ENCODE data around the gene KSR2.
"Not testable (repeated sequence)": the region's sequence is repeated elsewhere in the genome, so short reads cannot be mapped to it uniquely, and the experiment has no call there.

Gene KSR2

GRCh38 chr12:117891265-117891664 lies 77.5 kb downstream of the KSR2 start:
- not testable (repeated sequence) for H3K27ac ChIP-seq (ENCODE audit: low read depth, low read length, severe bottlenecking); H3K36me3 ChIP-seq (ENCODE audit: control insufficient read depth, insufficient read depth, low read length); H3K9me3 ChIP-seq (ENCODE audit: control insufficient read depth, low read length); H3K4me1 ChIP-seq (ENCODE audit: control insufficient read depth, insufficient read depth, low read length, poor library complexity, severe bottlenecking); H3K4me3 ChIP-seq (ENCODE audit: extremely low read depth, insufficient read depth, low read length, poor library complexity, severe bottlenecking)
- WGBS, 2 experiments (ENCODE audit: insufficient coverage in 2 of 2): 60 to 100% methylated on average over 1 to 2 of the region's 3 CpGs

- Histone ChIP-seq H3K9me3 (ENCODE audit: control insufficient read depth, low read length) (no peaks in the 10 kb centered on the region), H3K27ac (ENCODE audit: low read depth, low read length, severe bottlenecking) (no peak overlapping the region), H3K4me3 (ENCODE audit: extremely low read depth, insufficient read depth, low read length, poor library complexity, severe bottlenecking) (no peak overlapping the region), H3K36me3 (ENCODE audit: control insufficient read depth, insufficient read depth, low read length) (no peaks in the 10 kb centered on the region), H3K4me1 (ENCODE audit: control insufficient read depth, insufficient read depth, low read length, poor library complexity, severe bottlenecking) (no peaks in the 10 kb centered on the region)
- WGBS, 2 experiments (ENCODE audit: insufficient coverage in 2 of 2): 89 to 100% methylated on average over 1 of the region's 2 CpGs
Measured at GRCh38 chr12:117890644-117891043, 78.1 kb downstream of the KSR2 start.

- no peak overlapping the region for H3K4me3 ChIP-seq (ENCODE audit: extremely low read depth, insufficient read depth, low read length, poor library complexity, severe bottlenecking)
- H3K9me3 ChIP-seq (ENCODE audit: control insufficient read depth, low read length): no peaks in the 10 kb centered on the region
- H3K4me1 ChIP-seq (ENCODE audit: control insufficient read depth, insufficient read depth, low read length, poor library complexity, severe bottlenecking): no peaks in the 10 kb centered on the region
- H3K36me3 ChIP-seq (ENCODE audit: control insufficient read depth, insufficient read depth, low read length): no peaks in the 10 kb centered on the region
- H3K27ac ChIP-seq (ENCODE audit: low read depth, low read length, severe bottlenecking): no peak overlapping the region
- WGBS, 2 experiments (ENCODE audit: insufficient coverage in 2 of 2): 93 to 100% methylated on average over 1 to 2 of the region's 2 CpGs
Measured at GRCh38 chr12:117890137-117890536, 78.7 kb downstream of the KSR2 start.

- WGBS, 2 experiments (ENCODE audit: insufficient coverage in 2 of 2): 84% methylated on average over 6 of the region's 7 CpGs; no CpG with 5 or more reads in 1 of the 2 experiments
Measured at GRCh38 chr12:117889098-117889497, 79.7 kb downstream of the KSR2 start.

GRCh38 chr12:117885211-117885610 lies 83.6 kb downstream of the KSR2 start:
- Histone ChIP-seq H3K9me3 (ENCODE audit: control insufficient read depth, low read length) (no peaks in the 10 kb centered on the region), H3K27ac (ENCODE audit: low read depth, low read length, severe bottlenecking) (no peak overlapping the region), H3K4me3 (ENCODE audit: extremely low read depth, insufficient read depth, low read length, poor library complexity, severe bottlenecking) (no peak overlapping the region), H3K36me3 (ENCODE audit: control insufficient read depth, insufficient read depth, low read length) (no peaks in the 10 kb centered on the region), H3K4me1 (ENCODE audit: control insufficient read depth, insufficient read depth, low read length, poor library complexity, severe bottlenecking) (no peaks in the 10 kb centered on the region)
- WGBS, 2 experiments (ENCODE audit: insufficient coverage in 2 of 2): 92 to 100% methylated on average over 3 of the region's 3 CpGs

More at GRCh38 chr12:117889098-117889497, 79.7 kb downstream of the KSR2 start:
- Histone ChIP-seq H3K4me1 (ENCODE audit: control insufficient read depth, insufficient read depth, low read length, poor library complexity, severe bottlenecking) (no peaks in the 10 kb centered on the region), H3K36me3 (ENCODE audit: control insufficient read depth, insufficient read depth, low read length) (no peaks in the 10 kb centered on the region), H3K4me3 (ENCODE audit: extremely low read depth, insufficient read depth, low read length, poor library complexity, severe bottlenecking) (no peak overlapping the region), H3K27ac (ENCODE audit: low read depth, low read length, severe bottlenecking) (no peak overlapping the region), H3K9me3 (ENCODE audit: control insufficient read depth, low read length) (no peaks in the 10 kb centered on the region)

- no peaks in the 10 kb centered on the region for H3K36me3 ChIP-seq (ENCODE audit: control insufficient read depth, insufficient read depth, low read length)
- no peaks in the 10 kb centered on the region for H3K9me3 ChIP-seq (ENCODE audit: control insufficient read depth, low read length)
- 100% methylated on average over 1 of the region's 3 CpGs for WGBS, 2 experiments (ENCODE audit: insufficient coverage in 2 of 2)
- H3K4me3 ChIP-seq (ENCODE audit: extremely low read depth, insufficient read depth, low read length, poor library complexity, severe bottlenecking): no peak overlapping the region
- H3K4me1 ChIP-seq (ENCODE audit: control insufficient read depth, insufficient read depth, low read length, poor library complexity, severe bottlenecking): no peaks in the 10 kb centered on the region
- no peak overlapping the region for H3K27ac ChIP-seq (ENCODE audit: low read depth, low read length, severe bottlenecking)
Measured at GRCh38 chr12:117884161-117884560, 84.6 kb downstream of the KSR2 start.

GRCh38 chr12:117882603-117883184 lies 86.1 kb downstream of the KSR2 start:
- Histone ChIP-seq H3K36me3 (ENCODE audit: control insufficient read depth, insufficient read depth, low read length) (no peaks in the 10 kb centered on the region), H3K4me1 (ENCODE audit: control insufficient read depth, insufficient read depth, low read length, poor library complexity, severe bottlenecking) (no peaks in the 10 kb centered on the region), H3K27ac (ENCODE audit: low read depth, low read length, severe bottlenecking) (no peak overlapping the region), H3K4me3 (ENCODE audit: extremely low read depth, insufficient read depth, low read length, poor library complexity, severe bottlenecking) (no peak overlapping the region), H3K9me3 (ENCODE audit: control insufficient read depth, low read length) (no peaks in the 10 kb centered on the region)

- Histone ChIP-seq H3K27ac (ENCODE audit: low read depth, low read length, severe bottlenecking) (no peak overlapping the region), H3K9me3 (ENCODE audit: control insufficient read depth, low read length) (no peaks in the 10 kb centered on the region), H3K4me1 (ENCODE audit: control insufficient read depth, insufficient read depth, low read length, poor library complexity, severe bottlenecking) (no peaks in the 10 kb centered on the region), H3K4me3 (ENCODE audit: extremely low read depth, insufficient read depth, low read length, poor library complexity, severe bottlenecking) (no peak overlapping the region), H3K36me3 (ENCODE audit: control insufficient read depth, insufficient read depth, low read length) (no peaks in the 10 kb centered on the region)
- no CpG with 5 or more reads among the region's 1 CpG for WGBS, 2 experiments (ENCODE audit: insufficient coverage in 2 of 2)
Measured at GRCh38 chr12:117882181-117882580, 86.6 kb downstream of the KSR2 start.

GRCh38 chr12:117881517-117881916 lies 87.3 kb downstream of the KSR2 start:
- Histone ChIP-seq H3K36me3 (ENCODE audit: control insufficient read depth, insufficient read depth, low read length) (no peaks in the 10 kb centered on the region), H3K4me3 (ENCODE audit: extremely low read depth, insufficient read depth, low read length, poor library complexity, severe bottlenecking) (no peak overlapping the region)

GRCh38 chr12:117878605-117879004 lies 90.2 kb downstream of the KSR2 start:
- 76 to 79% methylated on average over 6 to 8 of the region's 8 CpGs for WGBS, 2 experiments (ENCODE audit: insufficient coverage in 2 of 2)
- no peak overlapping the region for H3K27ac ChIP-seq (ENCODE audit: low read depth, low read length, severe bottlenecking)
- no peaks in the 10 kb centered on the region for H3K36me3 ChIP-seq (ENCODE audit: control insufficient read depth, insufficient read depth, low read length)

More at GRCh38 chr12:117881517-117881916, 87.3 kb downstream of the KSR2 start:
- Histone ChIP-seq H3K4me1 (ENCODE audit: control insufficient read depth, insufficient read depth, low read length, poor library complexity, severe bottlenecking) (no peaks in the 10 kb centered on the region), H3K9me3 (ENCODE audit: control insufficient read depth, low read length) (no peaks in the 10 kb centered on the region), H3K27ac (ENCODE audit: low read depth, low read length, severe bottlenecking) (no peak overlapping the region)

GRCh38 chr12:117876436-117876816 lies 92.4 kb downstream of the KSR2 start:
- H3K4me3 ChIP-seq (ENCODE audit: extremely low read depth, insufficient read depth, low read length, poor library complexity, severe bottlenecking): no peak overlapping the region
- H3K9me3 ChIP-seq (ENCODE audit: control insufficient read depth, low read length): no peaks in the 10 kb centered on the region
- WGBS, 2 experiments (ENCODE audit: insufficient coverage in 2 of 2): no CpG with 5 or more reads among the region's 3 CpGs
- H3K36me3 ChIP-seq (ENCODE audit: control insufficient read depth, insufficient read depth, low read length): no peaks in the 10 kb centered on the region
- peak overlapping the region; percentile 81 for H3K27ac ChIP-seq (ENCODE audit: low read depth, low read length, severe bottlenecking)
- H3K4me1 ChIP-seq (ENCODE audit: control insufficient read depth, insufficient read depth, low read length, poor library complexity, severe bottlenecking): no peaks in the 10 kb centered on the region

More at GRCh38 chr12:117878605-117879004, 90.2 kb downstream of the KSR2 start:
- Histone ChIP-seq H3K4me3 (ENCODE audit: extremely low read depth, insufficient read depth, low read length, poor library complexity, severe bottlenecking) (no peak overlapping the region), H3K9me3 (ENCODE audit: control insufficient read depth, low read length) (no peaks in the 10 kb centered on the region), H3K4me1 (ENCODE audit: control insufficient read depth, insufficient read depth, low read length, poor library complexity, severe bottlenecking) (no peaks in the 10 kb centered on the region)
